ENCODE results near the gene NEDD8.
"Not testable (repeated sequence)": the region's sequence is repeated elsewhere in the genome, so short reads cannot be mapped to it uniquely, and the experiment has no call there.

Gene NEDD8

GRCh38 chr14:24247422-24247821, 15.3 kb upstream of the NEDD8 start:
- Histone ChIP-seq H3K79me2 (no peaks in the 10 kb centered on the region), H3K4me1 (peaks cover 2% of the 10 kb centered on the region), H2AFZ (no peak overlapping the region), H3K27me3 (ENCODE audit: control insufficient read depth, insufficient read depth, low read length) (no peaks in the 10 kb centered on the region), H3K36me3 (ENCODE audit: control insufficient read depth, insufficient read depth, low read length) (no peaks in the 10 kb centered on the region), H3K9me3 (ENCODE audit: control insufficient read depth, low read length) (no peaks in the 10 kb centered on the region), H3K4me2 (ENCODE audit: low read length) (no peak overlapping the region), H3K27ac (no peak overlapping the region), H3K4me3 (ENCODE audit: low read depth, low read length) (no peak overlapping the region), H3K9ac (no peak overlapping the region)
- no peak for TF ChIP-seq CTCF (IDR thresholded peaks at IDR 0.05)

- Histone ChIP-seq H3K36me3 (ENCODE audit: control insufficient read depth, insufficient read depth, low read length) (no peaks in the 10 kb centered on the region), H3K27ac (no peak overlapping the region), H3K79me2 (peaks cover under 1% of the 10 kb centered on the region), H3K4me3 (ENCODE audit: low read depth, low read length) (no peak overlapping the region), H3K4me2 (ENCODE audit: low read length) (no peak overlapping the region), H3K9ac (no peak overlapping the region), H3K9me3 (ENCODE audit: control insufficient read depth, low read length) (no peaks in the 10 kb centered on the region), H3K27me3 (ENCODE audit: control insufficient read depth, insufficient read depth, low read length) (no peaks in the 10 kb centered on the region), H3K4me1 (peaks cover 2% of the 10 kb centered on the region), H2AFZ (no peak overlapping the region)
- no peak for TF ChIP-seq CTCF (IDR thresholded peaks at IDR 0.05)
Measured at GRCh38 chr14:24246765-24247212, 14.6 kb upstream of the NEDD8 start.

GRCh38 chr14:24245350-24245749, 13.2 kb upstream of the NEDD8 start:
- H3K4me2 ChIP-seq (ENCODE audit: low read length); H3K9me3 ChIP-seq (ENCODE audit: control insufficient read depth, low read length); H2AFZ ChIP-seq; H3K27ac ChIP-seq; H3K4me3 ChIP-seq (ENCODE audit: low read depth, low read length); H3K9ac ChIP-seq; H3K27me3 ChIP-seq (ENCODE audit: control insufficient read depth, insufficient read depth, low read length); H3K4me1 ChIP-seq; H3K36me3 ChIP-seq (ENCODE audit: control insufficient read depth, insufficient read depth, low read length): not testable (repeated sequence)
- peaks cover 14% of the 10 kb centered on the region for H3K79me2 ChIP-seq

- TF ChIP-seq CTCF (IDR thresholded peaks at IDR 0.05), result no peak
- peak overlapping the region; percentile 82 for H2AFZ ChIP-seq
- H3K79me2 ChIP-seq, result peaks cover 28% of the 10 kb centered on the region
- H3K27me3 ChIP-seq (ENCODE audit: control insufficient read depth, insufficient read depth, low read length), result no peaks in the 10 kb centered on the region
- H3K4me1 ChIP-seq, result peaks cover 8% of the 10 kb centered on the region
- peaks cover 24% of the 10 kb centered on the region for H3K36me3 ChIP-seq (ENCODE audit: control insufficient read depth, insufficient read depth, low read length)
- H3K4me3 ChIP-seq (ENCODE audit: low read depth, low read length), result peak overlapping the region; percentile 100
- H3K4me2 ChIP-seq (ENCODE audit: low read length), result peak overlapping the region; percentile 70
- no peaks in the 10 kb centered on the region for H3K9me3 ChIP-seq (ENCODE audit: control insufficient read depth, low read length)
- no peak overlapping the region for H3K9ac ChIP-seq
- H3K27ac ChIP-seq, result peak overlapping the region; percentile 98
Measured at GRCh38 chr14:24243336-24243836, 11.2 kb upstream of the NEDD8 start.

- H3K9ac ChIP-seq, result peak overlapping the region; percentile 73
- H3K4me3 ChIP-seq (ENCODE audit: low read depth, low read length), result peak overlapping the region; percentile 100
- peaks cover 22% of the 10 kb centered on the region for H3K4me1 ChIP-seq
- H3K9me3 ChIP-seq (ENCODE audit: control insufficient read depth, low read length), result no peaks in the 10 kb centered on the region
- H2AFZ ChIP-seq, result peak overlapping the region; percentile 82
- peak overlapping the region; percentile 98 for H3K27ac ChIP-seq
- peaks cover 24% of the 10 kb centered on the region for H3K36me3 ChIP-seq (ENCODE audit: control insufficient read depth, insufficient read depth, low read length)
- peak; percentile 73 for TF ChIP-seq CTCF (IDR thresholded peaks at IDR 0.05)
- peak overlapping the region; percentile 98 for H3K4me2 ChIP-seq (ENCODE audit: low read length)
- H3K27me3 ChIP-seq (ENCODE audit: control insufficient read depth, insufficient read depth, low read length), result no peaks in the 10 kb centered on the region
- H3K79me2 ChIP-seq, result peaks cover 28% of the 10 kb centered on the region
Measured at GRCh38 chr14:24241829-24242443, 9.8 kb upstream of the NEDD8 start.
